LNCAP (cell line): ENCODE data around the gene CMTM5.

Experiments
- CTCF ChIP-seq: fragments of 450-650 bp; IDR thresholded peaks from 2 replicates; pipeline ENCODE4 v1.5.1; 2017; ENCODE audit warnings: mild to moderate bottlenecking

The CMTM5 gene

GRCh38 chr14:23406244-23406643 is 29.4 kb downstream of the CMTM5 start:
- TF ChIP-seq CTCF, result no peak

- TF ChIP-seq CTCF, result no peak
These were observed 30.0 kb downstream of the CMTM5 start for GRCh38 chr14:23406725-23407355.

- no peak for TF ChIP-seq CTCF
These were observed 30.9 kb downstream of the CMTM5 start, which contains the start of gene MYH6 for GRCh38 chr14:23407516-23408306. Gene MYH6, minus strand, starts transcription at chr14:23408273. Its CDS starts 1,050 bp downstream, at chr14:23407223.

- no peak for TF ChIP-seq CTCF
These were observed 31.4 kb downstream of the CMTM5 start for GRCh38 chr14:23408307-23408630.

- TF ChIP-seq CTCF, result no peak
These were observed 32.6 kb downstream of the CMTM5 start for GRCh38 chr14:23409475-23409874.

GRCh38 chr14:23409966-23410635 is 33.3 kb downstream of the CMTM5 start:
- no peak for TF ChIP-seq CTCF

- no peak for TF ChIP-seq CTCF
These were observed 35.0 kb downstream of the CMTM5 start for GRCh38 chr14:23411563-23412525.
